ENCODE results near the gene EXOC2.
"Not testable (repeated sequence)": the region's sequence is repeated elsewhere in the genome, so short reads cannot be mapped to it uniquely, and the experiment has no call there.

Gene EXOC2

DNA sequence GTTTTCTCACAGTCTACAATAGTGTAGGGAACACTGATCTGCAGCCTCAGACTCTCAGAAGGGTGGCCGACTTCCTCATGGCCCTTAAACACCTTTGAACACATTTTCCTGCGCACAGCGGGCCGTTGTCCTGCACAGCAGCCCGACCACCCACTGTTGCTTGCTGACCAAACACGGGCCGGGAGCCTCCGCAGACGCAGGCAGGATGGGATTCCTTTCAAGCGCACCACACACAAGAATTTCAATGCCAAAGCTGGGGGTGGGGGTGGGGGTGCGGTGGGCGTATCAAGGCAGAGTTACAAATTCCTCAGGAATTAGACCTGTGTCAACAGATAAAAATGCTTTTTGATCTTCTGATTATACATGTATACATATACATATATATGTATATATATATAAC is 110.6 kb downstream of the EXOC2 start:
- DNase-seq: no peak

DNA sequence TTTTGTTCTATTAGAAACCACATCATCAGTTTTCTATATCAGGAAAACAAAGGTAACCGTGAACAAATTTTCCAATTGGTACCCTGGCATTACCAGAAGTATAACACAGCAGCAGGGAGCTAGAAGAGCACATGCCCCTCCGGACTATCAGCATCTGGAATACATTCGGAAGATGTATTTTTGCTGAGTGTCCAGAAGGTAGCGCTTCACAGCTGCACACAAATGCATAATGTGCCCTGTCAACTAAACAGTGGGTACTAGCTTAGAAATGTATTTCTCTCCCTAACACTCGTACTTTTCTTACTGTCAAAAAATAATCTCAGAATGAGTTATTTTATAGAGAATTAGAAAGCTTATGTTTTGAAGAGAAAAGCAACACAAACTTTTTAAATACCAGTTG is 113.6 kb downstream of the EXOC2 start:
- DNase-seq: no peak

DNA sequence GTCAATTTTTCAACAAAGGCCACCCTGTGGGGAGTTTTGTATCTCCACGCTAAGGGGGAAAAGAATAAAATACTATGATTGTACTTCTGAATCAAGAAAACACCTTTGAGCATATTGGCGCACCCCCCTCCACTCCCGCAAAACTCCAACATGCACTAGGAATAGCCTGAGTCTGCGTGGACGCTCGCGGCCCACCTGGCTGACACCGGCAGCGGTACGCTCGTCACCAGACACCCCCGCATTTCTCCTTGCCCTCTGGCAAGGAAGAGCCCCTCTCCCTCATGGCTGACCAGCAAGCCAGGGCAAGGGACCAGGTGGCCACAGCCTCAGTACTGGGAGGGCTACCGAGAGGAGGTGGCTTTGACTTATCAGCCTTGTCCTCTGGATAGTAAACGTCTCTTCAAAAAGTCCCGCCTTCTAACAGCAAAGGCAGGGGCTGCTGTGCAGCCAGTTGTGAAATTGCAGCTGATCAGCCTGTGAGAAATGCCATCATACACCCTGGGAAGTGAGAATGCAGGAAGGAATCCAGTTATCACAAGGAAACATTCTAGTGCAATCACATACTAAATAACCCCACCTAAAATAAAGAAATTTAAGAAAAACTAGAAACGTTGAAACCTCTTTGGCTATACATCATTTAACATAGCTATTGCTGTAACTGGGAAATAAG is 120.2 kb downstream of the EXOC2 start:
- no peak for DNase-seq

DNA sequence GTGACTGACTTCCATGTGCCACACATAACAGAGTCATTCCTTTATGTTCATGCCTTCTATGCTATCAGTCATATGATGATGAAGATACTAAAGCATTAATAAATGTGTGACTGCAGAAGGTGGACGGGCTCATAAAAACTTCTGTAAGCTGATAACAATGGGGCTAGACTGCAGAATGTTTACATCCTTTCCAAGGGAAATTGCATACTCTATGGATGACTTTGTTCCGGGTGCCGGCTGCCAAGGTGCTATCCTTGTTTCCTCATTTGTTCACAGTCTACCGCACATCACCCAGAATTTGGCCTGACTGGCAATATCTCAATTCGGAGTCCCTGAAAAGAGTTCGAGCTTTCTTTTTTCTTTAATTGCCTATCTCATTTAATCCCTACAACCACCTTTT is 121.0 kb downstream of the EXOC2 start:
- DNase-seq: no peak

DNA sequence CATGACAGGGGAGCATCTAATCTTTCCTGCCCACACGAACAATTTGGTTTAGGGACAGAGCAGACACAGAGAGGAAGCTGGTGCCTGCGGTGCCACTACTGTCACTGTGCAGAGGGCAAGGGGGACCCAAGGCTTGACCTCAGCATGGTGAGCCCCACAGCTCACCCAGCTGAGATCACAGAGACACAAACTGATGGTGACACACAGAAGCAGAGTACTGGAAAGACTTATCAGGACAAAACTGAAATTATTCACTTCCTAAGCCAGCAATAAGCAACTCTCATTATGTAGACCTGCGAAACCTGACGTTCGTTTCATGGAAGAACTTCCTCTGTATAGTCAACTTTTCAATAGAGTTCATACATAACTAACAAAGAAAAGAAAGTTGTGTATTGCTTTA is 122.1 kb downstream of the EXOC2 start:
- DNase-seq: no peak

DNA sequence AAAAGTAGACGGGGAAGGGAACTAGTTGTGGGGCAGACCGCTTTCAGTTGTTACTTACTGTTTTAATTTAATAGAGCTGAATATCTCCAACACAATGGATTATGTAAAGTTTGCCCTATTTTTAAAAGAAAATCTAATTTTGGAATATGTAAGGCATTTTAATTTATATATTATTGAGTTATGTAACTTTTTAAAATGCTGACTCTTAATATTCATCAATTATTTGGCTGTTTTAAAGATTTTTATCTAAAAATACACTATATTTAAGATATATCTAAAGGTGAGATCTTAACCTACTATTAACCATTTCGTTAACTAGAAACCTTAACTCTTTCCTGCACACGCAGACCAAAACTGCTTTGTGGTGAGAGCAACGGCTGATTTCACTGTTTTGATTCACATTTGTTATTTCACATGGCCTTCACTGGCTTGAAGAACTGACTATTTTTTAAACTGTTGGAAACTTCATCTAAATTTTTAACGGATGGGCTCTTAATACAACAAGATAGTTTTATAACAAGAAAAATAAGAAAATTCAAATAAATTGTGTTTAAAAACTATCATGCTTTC is 123.9 kb downstream of the EXOC2 start:
- no peak for DNase-seq

DNA sequence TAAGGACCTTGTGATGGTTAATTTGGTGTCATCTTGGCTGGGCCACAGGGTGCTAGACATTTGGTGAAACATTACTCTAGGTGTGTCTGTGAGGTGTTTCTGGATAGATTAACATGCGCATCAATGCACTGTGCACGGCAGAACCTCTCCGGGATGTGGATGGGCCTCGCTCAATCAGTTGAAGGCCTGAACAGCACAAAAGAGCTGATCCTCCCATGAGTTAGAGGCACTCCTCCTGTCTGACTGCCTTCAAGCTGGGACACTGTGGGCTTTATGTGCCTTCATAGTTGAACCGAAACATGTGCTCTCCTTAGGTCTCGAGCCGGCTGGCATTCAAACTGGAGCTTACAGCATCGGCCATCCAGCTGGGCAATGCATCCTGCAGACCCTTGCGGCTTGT is 124.9 kb downstream of the EXOC2 start:
- no peak for DNase-seq

DNA sequence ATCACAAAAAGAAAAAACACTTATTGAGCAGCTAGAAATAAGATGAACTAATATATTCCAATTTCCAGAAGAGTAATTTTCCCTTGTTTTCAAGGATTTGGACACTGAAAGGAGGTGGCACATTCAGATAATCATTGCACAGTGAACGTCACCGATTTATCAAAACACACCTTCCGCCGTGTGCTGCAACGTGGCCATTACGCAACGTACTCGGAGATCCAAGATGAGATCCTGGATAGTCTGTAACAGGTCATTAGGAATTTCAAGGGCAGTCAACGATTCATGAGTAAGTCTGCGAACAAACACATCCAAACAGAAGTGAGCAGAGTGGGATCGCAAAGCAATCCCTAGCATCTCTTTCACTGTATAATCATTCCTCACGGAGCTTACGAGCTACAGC is 129.1 kb downstream of the EXOC2 start:
- no peak for DNase-seq

DNA sequence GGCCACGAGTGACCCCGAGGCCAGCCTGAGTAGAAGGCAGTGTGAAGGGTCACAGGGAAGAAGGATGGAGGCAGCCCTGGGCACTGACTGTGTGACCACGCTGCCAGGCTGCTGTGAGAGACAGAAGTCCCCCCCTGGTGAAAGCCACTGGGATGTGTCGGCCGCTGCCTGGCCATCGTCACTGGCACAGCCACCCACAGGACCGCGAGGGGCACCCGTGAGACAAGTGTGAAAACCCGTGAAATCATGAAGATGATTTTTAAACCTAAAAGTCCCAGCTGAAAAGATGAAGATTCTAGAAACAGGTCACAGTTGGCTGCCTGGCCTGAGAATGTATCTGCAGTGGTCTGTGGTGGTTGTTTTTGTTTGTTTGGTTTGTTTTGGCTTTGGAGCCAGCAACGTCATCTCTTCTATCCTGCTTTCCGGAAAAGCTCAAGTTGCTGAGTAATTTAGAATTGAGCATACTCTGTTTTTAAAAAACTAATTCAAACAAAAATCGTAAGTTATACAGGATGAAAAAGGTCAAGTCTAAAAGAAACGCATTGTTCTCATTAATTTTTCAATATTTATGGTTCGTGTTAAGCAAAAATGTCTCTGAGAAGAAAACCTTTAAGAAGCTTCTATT is 130.8 kb downstream of the EXOC2 start:
- DNase-seq: no peak

DNA sequence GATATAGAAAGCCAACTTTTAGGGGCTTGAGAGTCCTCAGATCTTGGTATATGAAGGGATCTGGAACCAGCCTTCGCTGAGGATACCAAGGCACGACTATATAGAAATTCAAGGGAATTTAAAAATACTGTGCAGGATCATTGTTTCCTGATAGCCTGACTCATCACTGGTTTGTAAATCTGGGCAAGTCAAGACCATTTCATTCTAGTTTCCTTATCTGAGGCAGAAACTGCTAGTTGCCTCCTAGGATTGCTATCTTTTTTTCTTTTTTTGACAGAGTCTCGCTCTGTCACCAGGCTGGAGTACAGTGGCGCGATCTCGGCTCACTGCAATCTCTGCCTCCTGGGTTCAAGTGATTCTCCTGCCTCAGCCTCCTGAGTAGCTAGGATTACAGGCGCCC is 131.6 kb downstream of the EXOC2 start:
- not testable (repeated sequence) for DNase-seq

DNA sequence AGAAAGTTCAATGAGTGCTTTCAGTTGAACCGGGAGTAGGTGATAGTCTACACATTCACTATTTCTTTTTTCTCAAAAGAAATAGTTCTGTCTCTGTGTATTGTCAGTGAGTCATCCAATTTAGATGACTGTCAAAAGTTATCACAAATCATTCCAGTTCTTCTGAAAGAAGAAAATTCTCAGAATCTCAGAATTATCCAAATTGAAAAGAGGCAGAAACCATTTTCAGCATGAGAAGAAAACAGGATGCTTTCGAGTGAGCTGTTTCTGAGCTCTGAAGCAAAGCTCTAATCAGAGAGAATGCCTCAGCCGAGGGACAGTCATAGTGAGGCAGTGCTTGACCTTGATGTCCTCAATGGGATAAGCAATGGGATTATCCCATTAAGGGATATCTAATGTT is 134.0 kb downstream of the EXOC2 start:
- DNase-seq: no peak

DNA sequence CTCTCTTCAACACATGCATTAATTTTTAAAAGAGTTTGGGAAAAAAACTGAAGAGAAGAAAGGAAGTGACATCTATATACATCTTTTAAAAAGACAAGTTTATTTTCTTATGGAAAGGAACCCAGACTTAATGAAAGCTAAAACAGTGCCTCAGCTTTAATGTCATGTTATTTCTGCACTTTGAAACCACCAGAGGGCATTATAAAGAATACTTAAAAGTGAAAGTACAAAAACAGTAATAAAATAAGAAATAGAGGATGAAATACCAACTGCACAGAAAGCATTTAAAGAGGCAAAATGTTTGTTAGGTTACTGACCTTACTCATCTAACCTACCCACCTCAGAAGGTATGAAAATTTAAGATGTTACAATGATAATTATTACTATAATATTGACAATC is 134.8 kb downstream of the EXOC2 start:
- peak; percentile 4 for DNase-seq

DNA sequence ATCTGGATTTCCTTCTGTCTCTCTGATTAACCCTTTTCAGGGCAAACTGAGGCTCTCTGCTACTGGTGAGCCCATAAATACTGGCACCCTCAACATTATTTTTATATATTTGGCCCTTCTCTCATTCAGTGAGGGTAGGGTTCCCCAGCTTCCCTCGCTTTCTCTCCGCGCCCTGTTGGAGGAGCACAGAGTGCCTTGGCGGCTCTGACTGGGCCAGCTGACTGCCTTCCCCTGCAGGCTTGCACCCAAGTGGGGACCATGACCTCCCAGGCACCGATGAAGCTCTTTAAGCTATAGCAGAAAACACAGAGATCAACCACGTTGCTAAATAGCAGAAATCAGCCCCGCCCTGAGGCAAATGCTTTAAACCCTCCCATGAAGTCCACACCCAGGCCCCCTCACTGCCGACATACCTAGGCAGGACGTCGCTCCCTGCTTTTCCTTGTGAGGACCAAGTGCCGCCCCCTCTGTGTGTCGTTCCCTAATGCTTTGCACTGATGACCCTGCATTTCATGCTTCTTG is 141.0 kb downstream of the EXOC2 start:
- DNase-seq: no peak

DNA sequence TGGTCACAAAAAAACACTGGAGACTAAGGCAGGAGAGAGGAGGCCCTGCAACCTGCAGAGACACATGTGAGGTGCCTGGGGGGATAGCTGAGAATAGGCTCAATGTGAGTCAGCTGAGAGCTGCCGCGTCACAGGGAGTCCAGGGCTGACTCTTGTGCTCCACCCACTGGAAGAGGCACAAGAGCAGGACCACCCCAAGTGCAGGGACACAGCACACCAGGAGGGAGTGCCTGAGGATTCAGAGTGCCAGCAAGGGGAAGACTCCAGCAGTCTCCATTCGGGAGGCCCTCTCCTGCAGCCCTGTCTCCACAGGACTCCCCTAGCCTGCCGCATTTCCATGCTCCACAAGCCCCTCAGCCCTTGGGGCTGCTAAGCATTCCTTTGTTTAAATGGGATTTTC is 141.5 kb downstream of the EXOC2 start:
- no peak for DNase-seq

DNA sequence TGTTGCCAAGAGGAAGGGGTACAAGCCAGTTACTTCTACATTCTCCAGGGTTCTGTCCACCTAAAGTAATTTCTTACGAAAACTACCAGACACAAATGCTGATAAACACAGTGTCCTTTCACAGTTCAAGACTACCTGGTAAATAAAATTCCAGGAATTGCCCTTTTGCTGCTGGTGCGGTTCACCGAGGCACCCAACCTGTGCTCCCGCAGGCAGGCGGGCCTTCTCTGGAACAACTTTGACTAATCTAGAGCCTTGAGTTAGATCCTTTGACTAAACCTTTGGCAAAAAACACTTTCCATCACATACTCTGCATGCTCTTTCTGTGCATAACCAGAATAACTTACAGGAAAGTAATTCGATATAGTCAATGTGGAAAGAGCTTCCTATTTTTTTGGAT is 143.0 kb downstream of the EXOC2 start:
- no peak for DNase-seq

DNA sequence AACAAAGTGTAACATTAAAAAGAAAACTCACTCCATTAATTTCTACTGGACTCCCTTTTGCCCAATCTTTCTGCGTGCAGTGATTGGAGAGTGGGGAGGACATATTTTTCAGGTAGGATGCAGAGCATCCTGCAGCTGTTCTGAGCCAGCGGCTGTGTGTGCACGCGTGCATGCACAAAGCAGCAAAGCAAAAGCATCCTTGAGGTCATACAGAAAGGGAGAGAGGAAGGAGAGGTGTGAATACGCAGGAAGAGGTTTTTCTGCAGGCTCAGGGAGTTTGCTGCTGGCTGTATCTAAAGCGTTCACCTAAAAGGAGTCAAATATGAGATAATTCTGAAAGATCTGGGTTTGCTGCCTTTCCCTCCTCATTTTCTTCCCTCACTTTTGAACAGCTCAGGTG is 144.4 kb downstream of the EXOC2 start:
- DNase-seq: peak; percentile 22

DNA sequence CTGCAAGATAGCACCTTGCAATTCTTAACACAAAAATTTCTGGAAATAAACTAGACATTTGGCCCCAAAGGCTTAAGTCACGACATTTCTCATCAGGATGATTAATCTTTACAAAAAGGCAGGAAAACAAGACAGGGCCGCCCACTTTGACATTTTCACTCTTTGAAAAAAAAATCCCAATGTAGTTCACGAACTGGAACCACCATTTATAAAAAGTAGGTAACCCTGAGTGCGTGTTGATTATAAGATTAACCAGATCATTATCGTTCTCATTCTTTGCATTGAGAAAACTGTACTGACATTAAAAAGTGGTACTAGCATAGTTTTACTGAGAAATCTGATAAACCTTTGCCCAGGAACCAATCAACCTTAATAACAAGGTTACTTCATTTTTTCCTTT is 144.8 kb downstream of the EXOC2 start:
- DNase-seq: no peak

DNA sequence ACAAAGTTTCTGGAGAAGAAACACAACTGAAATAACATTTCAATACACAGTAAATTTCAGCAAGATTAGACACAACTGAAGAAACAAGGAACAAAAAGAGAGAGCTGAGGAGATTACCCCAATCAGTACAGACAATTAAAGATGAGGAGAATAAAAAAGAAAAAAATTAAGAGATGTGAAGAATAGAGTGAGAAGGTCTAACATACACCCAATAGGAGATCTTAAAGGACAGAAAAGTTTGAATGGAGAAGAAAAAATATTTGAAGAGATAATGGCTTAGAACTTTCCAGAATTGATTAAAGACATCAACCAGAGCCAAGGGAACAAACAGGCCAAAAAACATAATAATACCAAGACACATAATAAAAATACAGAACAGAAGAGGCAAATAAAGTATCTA is 152.4 kb downstream of the EXOC2 start:
- DNase-seq: no peak

DNA sequence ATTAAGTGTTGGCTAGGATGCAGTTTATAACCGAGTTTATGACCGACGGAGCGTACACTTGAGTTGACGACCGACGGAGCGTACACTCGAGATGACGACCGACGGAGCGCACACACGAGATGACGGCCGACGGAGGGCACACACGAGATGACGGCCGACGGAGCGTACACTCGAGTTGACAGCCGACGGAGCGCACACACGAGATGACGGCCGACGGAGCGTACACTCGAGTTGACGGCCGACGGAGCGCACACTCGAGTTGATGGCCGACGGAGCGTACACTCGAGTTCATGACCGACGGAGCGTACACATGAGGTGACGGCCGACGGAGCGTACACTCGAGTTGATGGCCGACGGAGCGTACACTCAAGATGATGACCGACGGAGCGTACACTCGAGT is 155.8 kb downstream of the EXOC2 start:
- no peak for DNase-seq

DNA sequence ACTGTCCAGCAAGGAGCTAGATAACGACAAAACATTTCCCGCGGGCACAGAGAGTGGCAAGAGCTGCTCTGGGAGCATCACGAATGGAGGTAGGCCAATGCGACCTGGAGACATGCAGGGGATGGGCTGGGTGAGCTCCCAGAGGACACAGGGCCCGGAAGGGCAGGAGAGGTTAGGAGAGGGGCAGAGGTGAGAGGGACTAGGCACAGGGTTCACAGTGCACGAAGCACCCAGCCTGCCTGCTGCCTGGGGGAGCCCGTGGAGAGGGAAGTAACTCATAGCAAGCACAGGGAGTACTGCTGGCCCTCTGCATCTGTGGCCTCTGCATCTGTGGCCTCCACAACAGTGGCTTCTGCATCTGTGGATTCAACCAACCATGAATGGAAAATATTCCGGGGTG is 162.5 kb downstream of the EXOC2 start:
- no peak for DNase-seq

DNA sequence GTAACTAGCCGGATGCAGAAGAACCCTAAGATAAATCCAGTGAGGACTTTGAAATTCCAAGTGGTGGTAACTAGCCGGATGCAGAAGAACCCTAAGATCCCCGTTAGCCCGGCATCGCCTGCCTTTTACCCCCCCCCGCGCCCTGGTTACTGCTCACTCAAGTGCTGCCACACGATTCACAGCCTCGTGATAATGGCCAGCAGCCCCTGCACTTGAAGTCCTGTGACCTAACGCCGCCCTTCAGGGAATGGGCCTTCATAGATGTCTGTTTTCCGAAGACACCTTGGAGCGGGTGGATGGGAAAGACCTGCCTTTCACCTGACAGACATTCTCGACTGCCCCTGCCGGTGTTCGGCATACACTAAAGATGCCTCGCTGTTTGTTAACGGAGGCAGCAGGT is 163.9 kb downstream of the EXOC2 start:
- no peak for DNase-seq

DNA sequence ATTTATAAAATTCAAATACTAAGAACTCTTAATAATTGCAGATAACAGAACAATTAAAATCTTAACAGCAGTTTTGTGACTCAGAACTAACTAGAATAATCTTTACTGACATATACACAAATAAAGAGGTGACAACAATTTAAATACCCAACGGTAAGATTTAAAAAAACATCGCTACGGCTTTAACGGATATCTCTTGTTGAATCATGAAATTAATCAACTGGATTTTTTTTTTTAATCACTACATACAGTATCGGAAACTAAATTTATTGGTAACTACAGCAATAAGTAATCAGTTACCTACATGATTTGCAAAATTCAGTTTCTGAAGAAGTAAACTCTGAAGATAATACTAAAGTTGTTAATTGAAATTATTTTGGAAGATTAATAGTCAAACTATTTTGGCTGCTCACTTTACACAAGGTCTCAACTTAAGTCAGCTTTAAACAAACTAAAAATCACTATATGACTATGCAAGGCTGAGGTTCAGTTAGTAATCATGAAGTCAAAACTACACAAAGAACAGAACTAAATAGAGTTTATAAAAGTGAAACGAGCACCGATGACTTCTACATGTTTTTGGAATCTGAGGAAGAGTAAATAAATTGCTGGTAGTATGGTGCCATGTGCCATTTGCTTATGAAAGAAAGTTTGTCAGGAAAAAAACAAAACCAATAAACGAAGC is 164.8 kb downstream of the EXOC2 start:
- DNase-seq: no peak

DNA sequence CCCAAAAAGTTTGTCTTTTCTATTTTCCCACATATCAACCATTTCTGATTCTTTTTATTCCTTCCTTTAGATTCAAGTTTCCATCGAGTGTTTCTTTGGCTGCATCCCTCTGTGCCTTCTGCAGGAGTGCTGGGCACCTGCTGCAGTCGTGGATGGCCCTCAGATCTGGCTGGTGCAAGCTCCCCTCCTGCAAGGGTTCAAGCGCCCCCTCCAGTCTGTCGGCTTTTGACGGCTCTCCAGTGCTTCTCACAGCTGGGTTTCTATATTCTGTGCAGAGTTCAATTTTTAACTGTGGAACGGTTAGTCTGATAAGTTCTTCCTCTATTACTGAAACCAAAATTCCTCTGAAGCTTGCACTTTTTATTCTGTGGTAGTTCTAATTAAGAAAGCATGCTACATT is 168.1 kb downstream of the EXOC2 start:
- DNase-seq: peak; percentile 44

DNA sequence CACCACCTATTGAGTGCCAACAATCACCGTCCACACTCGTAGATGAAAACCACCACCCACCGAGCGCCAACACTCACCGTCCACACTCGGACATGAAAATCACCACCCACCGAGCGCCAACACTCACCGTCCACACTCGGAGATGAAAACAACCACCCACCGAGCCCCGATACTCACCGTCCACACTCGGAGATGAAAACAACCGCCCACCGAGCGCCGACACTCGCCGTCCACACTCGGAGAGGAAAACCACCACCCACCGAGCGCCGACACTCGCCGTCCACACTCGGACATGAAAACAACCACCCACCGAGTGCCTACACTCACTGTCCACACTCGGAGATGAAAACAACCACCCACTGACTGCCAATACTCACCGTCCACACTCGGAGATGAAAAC is 172.1 kb downstream of the EXOC2 start:
- DNase-seq: no peak

Data from CD4-positive, alpha-beta T cell treated with Interleukin-10 for 1 hour (primary cell).